GM19395 (cell line): ENCODE results near the gene KMT2C.
"Not testable (repeated sequence)": the region's sequence is repeated elsewhere in the genome, so short reads cannot be mapped to it uniquely, and the experiment has no call there.

ENCODE experiments used
- ATAC-seq: cut with Tn5 transposase; IDR thresholded peaks from one replicate; pipeline ENCODE4 v1.9.1; 2021; ENCODE audit warnings: mild to moderate bottlenecking, moderate library complexity; ENCODE audit not compliant: unreplicated experiment

The KMT2C gene

GRCh38 chr7:152435384-152436110 is at the start of gene KMT2C:
TSS of gene KMT2C (minus strand) at chr7:152436003. CDS start at chr7:152435786, 217 bp downstream.
- ATAC-seq: peak; percentile 5

- ATAC-seq: no peak
Measured at GRCh38 chr7:152481082-152481481, 45.3 kb upstream of the KMT2C start.

- no peak for ATAC-seq
Measured at GRCh38 chr7:152480664-152481063, 44.9 kb upstream of the KMT2C start.

- ATAC-seq: no peak
Measured at GRCh38 chr7:152479595-152479994, 43.8 kb upstream of the KMT2C start.

- no peak for ATAC-seq
Measured at GRCh38 chr7:152478140-152478539, 42.3 kb upstream of the KMT2C start.

GRCh38 chr7:152477079-152477478 is 41.3 kb upstream of the KMT2C start:
- no peak for ATAC-seq

GRCh38 chr7:152476551-152476950 is 40.7 kb upstream of the KMT2C start:
- no peak for ATAC-seq

GRCh38 chr7:152471023-152471620 is 35.3 kb upstream of the KMT2C start:
- not testable (repeated sequence) for ATAC-seq

GRCh38 chr7:152470251-152471022 is 34.6 kb upstream of the KMT2C start:
- ATAC-seq: not testable (repeated sequence)

GRCh38 chr7:152469576-152469975 is 33.8 kb upstream of the KMT2C start:
- ATAC-seq: not testable (repeated sequence)

- no peak for ATAC-seq
Measured at GRCh38 chr7:152467225-152467624, 31.4 kb upstream of the KMT2C start.

GRCh38 chr7:152465119-152465387 is 29.2 kb upstream of the KMT2C start:
- ATAC-seq: no peak

- peak; percentile 48 for ATAC-seq
Measured at GRCh38 chr7:152464312-152465118, 28.7 kb upstream of the KMT2C start.

GRCh38 chr7:152463709-152464311 is 28.0 kb upstream of the KMT2C start:
- peak; percentile 86 for ATAC-seq

- ATAC-seq: peak; percentile 27
Measured at GRCh38 chr7:152462995-152463708, 27.3 kb upstream of the KMT2C start.

- ATAC-seq: no peak
Measured at GRCh38 chr7:152459724-152460251, 24.0 kb upstream of the KMT2C start.

GRCh38 chr7:152451356-152451755 is 15.6 kb upstream of the KMT2C start:
- no peak for ATAC-seq

- ATAC-seq: not testable (repeated sequence)
Measured at GRCh38 chr7:152445386-152446008, 9.7 kb upstream of the KMT2C start.

- no peak for ATAC-seq
Measured at GRCh38 chr7:152443586-152443985, 7.8 kb upstream of the KMT2C start.
